ENCODE data around the gene MCRIP2.

Gene MCRIP2

GRCh38 chr16:672371-672770 is 30.7 kb downstream of the MCRIP2 start:
- no peak for DNase-seq

DNA sequence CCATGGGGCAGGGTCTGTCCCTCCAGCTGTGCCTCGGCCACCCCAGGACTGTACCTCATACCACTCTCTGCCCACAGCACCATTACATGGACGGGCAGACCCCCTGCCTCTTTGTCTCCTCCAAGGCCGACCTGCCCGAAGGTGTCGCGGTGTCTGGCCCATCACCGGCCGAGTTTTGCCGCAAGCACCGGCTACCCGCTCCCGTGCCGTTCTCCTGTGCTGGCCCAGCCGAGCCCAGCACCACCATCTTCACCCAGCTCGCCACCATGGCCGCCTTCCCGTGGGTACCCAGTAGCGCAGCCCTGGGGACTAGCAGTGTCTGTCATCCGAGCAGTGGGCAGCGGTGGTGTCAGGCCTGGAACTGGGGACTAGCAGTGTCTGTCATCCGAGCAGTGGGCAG is 31.2 kb downstream of the MCRIP2 start:
- DNase-seq = no peak

- DNase-seq = no peak
Measured at GRCh38 chr16:673399-673991, 31.9 kb downstream of the MCRIP2 start.

DNA sequence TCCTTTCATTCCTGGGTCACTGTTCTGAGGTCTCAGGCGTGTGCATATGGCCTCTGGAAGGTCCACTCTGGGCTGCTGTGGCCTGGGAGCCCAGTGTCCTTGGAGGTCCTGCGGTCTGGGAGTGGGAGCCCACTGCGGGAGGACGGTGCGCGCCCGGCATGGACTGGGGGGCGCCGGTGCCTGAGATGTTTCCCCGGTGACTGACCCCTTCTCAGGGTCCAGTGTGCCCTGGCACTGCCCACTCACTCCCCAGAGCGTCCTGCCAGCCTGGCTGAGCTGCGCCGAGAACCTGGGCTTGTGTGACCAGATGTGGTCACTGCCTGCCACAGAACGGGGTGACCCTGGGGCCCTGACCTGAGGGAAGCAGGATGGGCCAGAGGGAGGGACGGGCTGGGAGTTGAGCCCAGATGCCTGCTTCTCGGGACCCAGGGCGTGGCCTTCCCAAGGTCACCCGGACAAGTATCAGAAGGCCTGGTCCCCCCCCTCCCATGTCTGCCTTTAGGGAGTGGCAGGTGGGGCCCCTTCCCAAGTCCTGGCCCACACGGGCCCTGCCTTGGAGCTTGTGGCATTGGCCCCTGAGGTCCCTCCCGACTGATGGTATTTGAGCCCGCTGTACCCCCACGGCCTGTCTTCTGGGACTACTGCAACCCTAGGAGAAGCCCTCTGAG is 32.7 kb downstream of the MCRIP2 start:
- no peak for DNase-seq

- DNase-seq = no peak
Measured at GRCh38 chr16:674968-675883, 33.6 kb downstream of the MCRIP2 start, which contains the start of gene RHBDL1. RHBDL1 (plus strand) TSS chr16:675671; CDS start chr16:675791, 120 bp downstream.

DNA sequence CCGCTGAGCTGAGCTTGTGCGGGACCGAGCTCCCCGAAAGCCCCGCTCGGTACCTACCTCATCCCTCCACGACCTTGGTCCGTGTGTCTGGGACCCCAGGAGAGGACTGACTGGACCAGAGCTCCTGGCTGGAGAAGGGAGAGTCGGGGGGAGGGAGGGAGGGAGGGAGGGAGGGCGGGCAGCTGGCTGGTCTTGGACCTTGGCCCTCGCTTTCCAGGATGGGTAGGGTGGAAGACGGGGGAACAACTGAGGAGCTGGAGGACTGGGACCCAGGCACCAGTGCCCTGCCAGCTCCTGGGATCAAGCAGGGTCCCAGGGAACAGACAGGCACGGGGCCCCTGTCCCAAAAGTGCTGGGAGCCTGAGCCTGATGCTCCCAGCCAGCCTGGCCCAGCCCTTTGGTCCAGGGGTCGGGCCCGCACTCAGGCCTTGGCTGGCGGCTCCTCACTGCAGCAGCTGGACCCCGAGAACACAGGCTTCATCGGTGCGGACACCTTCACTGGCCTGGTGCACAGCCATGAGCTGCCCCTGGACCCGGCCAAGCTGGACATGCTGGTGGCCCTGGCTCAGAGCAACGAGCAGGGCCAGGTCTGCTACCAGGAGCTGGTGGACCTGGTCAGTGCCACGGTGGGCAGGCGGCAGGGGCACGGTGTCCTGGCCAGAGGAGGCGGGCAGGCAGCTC is 34.4 kb downstream of the MCRIP2 start:
- no peak for DNase-seq

DNA sequence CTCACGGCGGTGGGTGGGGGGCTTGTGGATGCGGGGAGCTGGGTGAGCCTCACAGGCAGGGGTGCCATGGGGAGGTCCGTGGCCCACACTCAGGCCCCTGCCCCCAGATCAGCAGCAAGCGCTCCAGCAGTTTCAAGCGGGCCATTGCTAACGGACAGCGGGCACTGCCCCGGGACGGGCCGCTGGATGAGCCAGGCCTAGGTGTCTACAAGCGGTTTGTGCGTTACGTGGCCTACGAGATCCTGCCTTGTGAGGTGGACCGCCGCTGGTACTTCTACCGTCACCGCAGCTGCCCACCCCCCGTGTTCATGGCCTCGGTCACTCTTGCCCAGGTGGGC is 34.9 kb downstream of the MCRIP2 start:
- no peak for DNase-seq

- no peak for DNase-seq
Measured at GRCh38 chr16:676913-677312, 35.3 kb downstream of the MCRIP2 start.

DNA sequence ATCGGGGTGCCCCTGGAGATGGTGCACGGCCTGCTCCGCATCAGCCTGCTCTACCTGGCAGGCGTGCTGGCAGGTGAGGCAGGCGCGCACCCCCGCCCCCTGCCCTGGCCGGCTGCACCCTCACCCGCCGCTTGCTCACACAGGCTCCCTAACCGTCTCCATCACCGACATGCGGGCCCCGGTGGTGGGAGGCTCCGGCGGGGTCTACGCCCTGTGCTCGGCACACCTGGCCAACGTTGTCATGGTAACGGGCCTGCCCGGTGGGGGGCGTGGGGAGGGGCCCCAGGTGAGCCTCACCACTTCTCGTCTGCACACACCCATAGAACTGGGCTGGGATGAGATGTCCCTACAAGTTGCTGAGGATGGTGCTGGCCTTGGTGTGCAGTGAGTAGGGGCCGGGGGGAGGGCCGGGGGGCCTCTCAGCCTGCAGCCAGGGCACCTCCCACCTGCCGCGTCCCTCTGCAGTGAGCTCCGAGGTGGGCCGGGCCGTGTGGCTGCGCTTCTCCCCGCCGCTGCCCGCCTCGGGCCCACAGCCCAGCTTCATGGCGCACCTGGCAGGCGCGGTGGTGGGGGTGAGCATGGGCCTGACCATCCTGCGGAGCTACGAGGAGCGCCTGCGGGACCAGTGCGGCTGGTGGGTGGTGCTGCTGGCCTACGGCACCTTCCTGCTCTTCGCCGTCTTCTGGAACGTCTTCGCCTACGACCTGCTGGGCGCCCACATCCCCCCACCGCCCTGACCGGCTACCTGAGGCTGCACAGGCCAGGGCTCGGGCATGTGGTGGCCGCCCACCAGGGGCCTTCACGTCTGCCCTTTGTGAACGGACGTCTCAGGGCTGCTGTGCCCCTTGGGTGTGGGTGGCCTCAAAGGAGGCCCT is 35.9 kb downstream of the MCRIP2 start:
- DNase-seq = no peak

DNA sequence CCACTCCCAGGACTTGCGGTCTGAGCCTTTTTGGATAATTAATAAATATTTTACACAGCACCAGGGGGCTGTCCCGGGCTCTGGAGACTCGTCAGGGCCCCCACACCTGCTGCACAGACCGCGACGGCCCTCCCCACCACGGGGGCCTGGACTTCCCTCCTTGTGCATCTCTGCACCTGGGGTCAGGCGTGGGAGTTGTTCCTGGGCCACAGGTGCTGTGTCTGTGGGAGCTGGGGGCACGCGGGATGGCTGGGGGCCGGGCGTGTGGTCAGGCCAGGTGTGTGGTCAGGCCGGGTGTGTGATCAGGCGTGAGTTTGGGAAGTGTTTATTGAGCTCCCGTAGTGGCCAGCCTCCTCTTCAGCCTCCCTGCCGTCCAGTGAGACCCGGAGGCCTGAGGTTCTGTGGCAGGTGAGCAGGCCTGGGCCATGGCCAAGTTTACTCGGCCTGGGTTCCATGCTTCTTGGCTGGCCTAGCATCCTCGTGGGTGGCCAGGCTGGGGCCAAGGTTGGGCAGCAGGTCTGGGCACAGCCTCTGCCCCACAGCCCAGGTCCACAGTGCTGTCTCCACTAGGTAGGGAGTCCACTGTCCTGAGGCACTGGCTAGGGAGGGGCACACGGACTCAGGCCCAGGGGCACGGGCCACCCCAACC is 36.7 kb downstream of the MCRIP2 start:
- peak; percentile 48 for DNase-seq

DNA sequence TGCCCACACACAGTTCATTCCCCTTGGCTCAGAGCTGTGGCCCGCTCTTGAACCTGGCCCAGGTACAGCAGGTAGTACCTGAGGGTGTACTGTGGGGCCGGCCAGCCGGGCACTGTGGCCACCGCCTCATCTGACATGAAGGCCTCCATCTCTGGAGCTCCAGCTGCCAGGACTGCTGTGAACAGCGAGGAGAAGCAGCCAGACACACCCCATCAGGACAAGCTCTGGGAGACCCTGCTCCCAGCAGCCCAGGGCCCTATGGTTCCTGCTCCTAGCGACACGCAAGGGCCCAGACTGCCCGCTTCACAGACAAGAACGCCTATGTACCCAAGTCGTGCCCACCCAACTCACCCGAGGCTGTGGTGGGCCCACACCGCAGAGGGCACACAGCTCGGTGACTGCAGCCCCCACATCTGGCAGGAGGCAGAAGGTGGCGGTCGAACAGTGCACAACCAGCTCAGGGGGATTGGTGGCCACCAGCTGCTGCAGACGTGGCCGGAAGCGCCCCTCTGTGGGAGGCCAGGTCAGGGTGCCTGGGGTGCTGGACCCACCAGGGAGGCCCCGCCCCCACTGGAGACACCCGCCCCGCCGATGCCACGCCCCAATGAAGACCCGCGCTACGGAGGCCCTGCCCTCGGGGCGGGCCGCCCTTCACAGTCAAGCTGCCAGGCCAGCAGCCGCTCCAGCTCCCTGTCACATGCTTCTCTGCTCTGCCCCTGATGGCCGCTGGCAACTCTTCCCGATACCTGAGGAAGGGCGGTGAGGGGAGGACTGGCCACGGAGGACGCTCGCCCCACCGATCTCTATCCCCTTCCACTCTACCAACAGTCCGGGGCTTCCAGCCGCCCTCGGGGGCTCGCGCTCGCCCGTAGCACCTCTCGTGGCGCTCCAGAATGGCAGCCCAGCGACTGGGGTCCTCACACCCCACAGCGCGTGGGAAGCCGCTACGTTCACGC is 37.5 kb downstream of the MCRIP2 start:
- DNase-seq = peak; percentile 77

DNA sequence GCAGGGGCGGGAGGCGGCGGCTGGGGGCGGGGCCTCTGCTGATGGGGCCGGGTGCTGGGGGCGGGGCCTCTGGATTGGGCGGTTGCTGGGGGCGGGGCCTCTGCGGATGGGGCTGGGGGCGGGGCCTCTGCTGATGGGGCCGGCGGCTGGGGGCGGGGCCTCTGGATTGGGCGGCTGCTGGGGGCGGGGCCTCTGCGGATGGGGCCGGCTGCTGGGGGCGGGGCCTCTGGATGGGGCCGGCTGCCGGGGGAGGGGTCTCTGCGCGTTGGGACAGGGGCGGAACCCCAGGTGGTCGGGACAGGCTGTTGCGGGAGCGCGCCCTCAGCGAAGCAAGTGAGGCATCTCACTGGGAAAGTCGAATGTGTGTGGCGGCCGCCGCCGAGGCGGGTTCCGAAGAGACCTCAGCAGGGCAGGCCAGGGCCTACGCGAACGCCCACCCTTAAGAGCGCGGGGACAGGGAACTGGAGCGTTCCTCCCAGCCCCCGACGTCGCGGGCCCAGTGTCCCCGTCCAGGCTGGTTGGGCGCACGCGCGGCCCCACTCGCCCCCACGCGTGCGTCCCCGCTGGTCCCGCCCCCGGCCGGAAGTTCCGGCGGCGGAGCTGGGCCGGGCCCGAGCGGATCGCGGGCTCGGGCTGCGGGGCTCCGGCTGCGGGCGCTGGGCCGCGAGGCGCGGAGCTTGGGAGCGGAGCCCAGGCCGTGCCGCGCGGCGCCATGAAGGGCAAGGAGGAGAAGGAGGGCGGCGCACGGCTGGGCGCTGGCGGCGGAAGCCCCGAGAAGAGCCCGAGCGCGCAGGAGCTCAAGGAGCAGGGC is 38.4 kb downstream of the MCRIP2 start, which contains the start of gene STUB1:
Gene STUB1, plus strand, starts transcription at position 597 of the 811 bp plus-strand sequence. Its CDS starts 116 bp downstream, at position 713.
- DNase-seq = peak; percentile 93

DNA sequence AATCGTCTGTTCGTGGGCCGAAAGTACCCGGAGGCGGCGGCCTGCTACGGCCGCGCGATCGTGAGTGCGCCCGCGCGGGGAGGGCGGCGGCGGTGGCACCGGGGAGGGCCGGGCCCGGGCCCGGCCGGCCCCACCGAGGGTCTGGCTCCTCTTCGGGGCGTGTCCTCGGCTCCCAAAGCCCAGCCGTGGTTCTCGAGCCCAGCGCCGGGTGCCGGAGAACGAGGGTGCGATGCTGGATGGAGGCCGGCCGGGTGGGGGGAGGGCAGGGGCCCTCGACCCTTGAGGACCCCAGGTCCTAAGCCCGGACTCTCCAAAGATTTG is 39.0 kb downstream of the MCRIP2 start:
- no peak for DNase-seq

GRCh38 chr16:680967-681745 is 39.5 kb downstream of the MCRIP2 start:
- peak; percentile 77 for DNase-seq

GRCh38 chr16:681746-682427 is 40.3 kb downstream of the MCRIP2 start:
- DNase-seq = no peak

- DNase-seq = no peak
Measured at GRCh38 chr16:682493-683395, 41.1 kb downstream of the MCRIP2 start.

Measured in RPMI8226 (cell line).